HEK293T (cell line): Measurements from ENCODE around the gene SPAG6.

Source experiments
- ARNT ChIP-seq: fragments of 450-650 bp; IDR thresholded peaks from 2 replicates; pipeline ENCODE4 v1.6.1; 2017; ENCODE audit warnings: mild to moderate bottlenecking
- BHLHE40 ChIP-seq: fragments of 450-650 bp; IDR thresholded peaks from 2 replicates; pipeline ENCODE4 v1.6.1; 2016; ENCODE audit warnings: mild to moderate bottlenecking, moderate library complexity, borderline replicate concordance
- ELF4 ChIP-seq: fragments of 450-650 bp; IDR thresholded peaks from 2 replicates; pipeline ENCODE4 v1.6.1; 2017; ENCODE audit warnings: antibody characterized with exemption
- FOXA1 ChIP-seq: fragments of 450-650 bp; IDR thresholded peaks from 2 replicates; pipeline ENCODE4 v1.6.1; 2016; ENCODE audit warnings: mild to moderate bottlenecking
- FOXK2 ChIP-seq: fragments of 450-650 bp; IDR thresholded peaks from 2 replicates; pipeline ENCODE4 v1.6.1; 2016; ENCODE audit warnings: mild to moderate bottlenecking
- HDGF ChIP-seq: fragments of 450-650 bp; IDR thresholded peaks from 2 replicates; pipeline ENCODE4 v1.6.1; 2017; ENCODE audit warnings: antibody characterized with exemption, borderline replicate concordance
- LEF1 ChIP-seq: fragments of 450-650 bp; IDR thresholded peaks from 2 replicates; pipeline ENCODE4 v1.6.1; 2017; ENCODE audit warnings: mild to moderate bottlenecking, borderline replicate concordance
- NFRKB ChIP-seq: fragments of 450-650 bp; IDR thresholded peaks from 2 replicates; pipeline ENCODE4 v1.6.1; 2016; ENCODE audit warnings: mild to moderate bottlenecking, moderate library complexity
- SP1 ChIP-seq: fragments of 450-650 bp; IDR thresholded peaks from 2 replicates; pipeline ENCODE4 v1.6.1; 2017
- SUZ12 ChIP-seq: fragments of 450-650 bp; IDR thresholded peaks from 2 replicates; pipeline ENCODE4 v1.6.1; 2016; ENCODE audit warnings: mild to moderate bottlenecking
- TARDBP ChIP-seq: fragments of 450-650 bp; IDR thresholded peaks from 2 replicates; pipeline ENCODE4 v1.6.1; 2016
- ZNF384 ChIP-seq: fragments of 450-650 bp; IDR thresholded peaks from 2 replicates; pipeline ENCODE4 v1.6.1; 2016

- TF ChIP-seq ARNT (no peak), NFRKB (no peak), SP1 (no peak), LEF1 (no peak), BHLHE40 (no peak), TARDBP (no peak), HDGF (no peak), FOXK2 (no peak), SUZ12 (no peak), FOXA1 (no peak), ZNF384 (no peak), ELF4 (no peak)
Measured at GRCh38 chr10:22414146-22414545, 68.8 kb downstream of the SPAG6 start.
